SK-MEL-5 (cell line): Measurements from ENCODE around the gene KRT6B. TPM values are rescaled to one million over a fixed set of nuclear protein-coding genes. Genes with fewer than 3 reads are reported as not detected.
"Not testable (repeated sequence)": the region's sequence is repeated elsewhere in the genome, so short reads cannot be mapped to it uniquely, and the experiment has no call there.

Experiments
- DNase-seq: peaks from one replicate; pipeline ENCODE4 v3.0.0-alpha.2; 2016; ENCODE audit warnings: low read depth, low spot score
- in situ Hi-C: cut with HindIII; loops from 2 replicates; pipeline ENCODE4 v1.10.0; 2016; ENCODE audit warnings: low sequenced_read_pairs, high pct_unique_total_duplicates, low pct_unique_long_range_greater_than_20kb
- total RNA-seq: library from RNA; depleted of rRNA; stranded (reverse); fragments of >200 nt; shearing (Covaris generic); gene quantifications from 2 replicates; pipeline ENCODE4 v1.2.3, GENCODE V29; 2014

KRT6B gene
- total RNA-seq, 1 experiment from 2014 or later, result not detected

- in situ Hi-C loops, result no loop called here
- DNase-seq, result no peak
These were observed 25.9 kb downstream of the KRT6B start for GRCh38 chr12:52426034-52426433.

GRCh38 chr12:52425466-52425865 lies 26.5 kb downstream of the KRT6B start:
- in situ Hi-C loops, result no loop called here

GRCh38 chr12:52423661-52424500 lies 28.1 kb downstream of the KRT6B start:
- no peak for DNase-seq
- in situ Hi-C loops, result no loop called here

More at GRCh38 chr12:52425466-52425865, 26.5 kb downstream of the KRT6B start:
- no peak for DNase-seq

- in situ Hi-C loops, result no loop called here
- DNase-seq, result no peak
These were observed 28.9 kb downstream of the KRT6B start for GRCh38 chr12:52423035-52423434.

- DNase-seq, result no peak
- in situ Hi-C loops, result no loop called here
These were observed 32.3 kb downstream of the KRT6B start for GRCh38 chr12:52419656-52420055.

GRCh38 chr12:52418576-52419110 lies 33.3 kb downstream of the KRT6B start:
- no peak for DNase-seq
- in situ Hi-C loops, result no loop called here

- in situ Hi-C loops, result no loop called here
- DNase-seq, result no peak
These were observed 34.2 kb downstream of the KRT6B start for GRCh38 chr12:52417740-52418139.

GRCh38 chr12:52416795-52417194 lies 35.2 kb downstream of the KRT6B start:
- no peak for DNase-seq
- in situ Hi-C loops, result no loop called here

GRCh38 chr12:52415870-52416750 lies 35.8 kb downstream of the KRT6B start:
- in situ Hi-C loops, result no loop called here
- peak; percentile 12 for DNase-seq

GRCh38 chr12:52414936-52415335 lies 37.0 kb downstream of the KRT6B start:
- in situ Hi-C loops, result no loop called here
- no peak for DNase-seq

- no peak for DNase-seq
- in situ Hi-C loops, result no loop called here
These were observed 38.1 kb downstream of the KRT6B start for GRCh38 chr12:52413782-52414345.

GRCh38 chr12:52413202-52413601 lies 38.7 kb downstream of the KRT6B start:
- DNase-seq, result no peak
- in situ Hi-C loops, result no loop called here

GRCh38 chr12:52411815-52412214 lies 40.1 kb downstream of the KRT6B start:
- no peak for DNase-seq
- in situ Hi-C loops, result no loop called here

- in situ Hi-C loops, DNase-seq: not testable (repeated sequence)
These were observed 41.2 kb downstream of the KRT6B start for GRCh38 chr12:52410589-52411248.

GRCh38 chr12:52407918-52408317 lies 44.0 kb downstream of the KRT6B start:
- in situ Hi-C loops, result no loop called here
- DNase-seq, result peak; percentile 4

GRCh38 chr12:52405922-52406385 lies 46.0 kb downstream of the KRT6B start, which contains the start of gene KRT82:
TSS of gene KRT82 (minus strand) at chr12:52406335. CDS start at chr12:52406277, 58 bp downstream.
- in situ Hi-C loops, result no loop called here
- DNase-seq, result no peak

- in situ Hi-C loops, result no loop called here
- DNase-seq, result peak; percentile 32
These were observed 47.0 kb downstream of the KRT6B start for GRCh38 chr12:52404951-52405350.
